Duodenal mucosa (tissue), 2 donors: Measurements from ENCODE around the gene HDAC9.

ENCODE experiments used
- H3K27ac ChIP-seq: one replicate; pipeline ENCODE4 v1.7.0; 2013; ENCODE audit warnings: low read depth, low read length
- H3K27me3 ChIP-seq, 2 donors: one replicate each; pipeline ENCODE4 v1.7.0; 2013; ENCODE audit warnings: low read length in 2 of 2, control low read depth in 1 of 2; ENCODE audit not compliant: insufficient read depth in 2 of 2, control insufficient read depth in 1 of 2
- H3K36me3 ChIP-seq, 2 donors: one replicate each; pipeline ENCODE4 v1.7.0; 2013; ENCODE audit warnings: low read length in 2 of 2, control low read depth in 1 of 2; ENCODE audit not compliant: insufficient read depth in 2 of 2, control insufficient read depth in 1 of 2
- H3K4me1 ChIP-seq, 2 donors: one replicate each; pipeline ENCODE4 v1.7.0; 2013; ENCODE audit warnings: low read length in 2 of 2, control low read depth in 1 of 2; ENCODE audit not compliant: insufficient read depth in 2 of 2, control insufficient read depth in 1 of 2
- H3K4me3 ChIP-seq, 2 donors: one replicate each; pipeline ENCODE4 v1.7.0; 2013; ENCODE audit warnings: low read length in 2 of 2, low read depth in 1 of 2
- H3K9ac ChIP-seq, 2 donors: one replicate each; pipeline ENCODE4 v1.7.0; 2013; ENCODE audit warnings: low read length in 2 of 2, low read depth in 1 of 2
- H3K9me3 ChIP-seq, 2 donors: one replicate each; pipeline ENCODE4 v1.7.0; 2013; ENCODE audit warnings: low read length in 2 of 2, control low read depth in 1 of 2; ENCODE audit not compliant: control insufficient read depth in 1 of 2

Gene HDAC9

GRCh38 chr7:18648849-18649758 lies 153.6 kb downstream of the HDAC9 start:
- Histone ChIP-seq H3K27me3 (no peaks in the 10 kb centered on the region), H3K36me3 (peaks cover 0 to 3% of the 10 kb centered on the region in 2 donors), H3K9ac (no peak overlapping the region), H3K27ac (no peak overlapping the region), H3K9me3 (no peaks in the 10 kb centered on the region), H3K4me3 (no peak overlapping the region), H3K4me1 (no peaks in the 10 kb centered on the region)

- no peaks in the 10 kb centered on the region for H3K27me3 ChIP-seq
- H3K9ac ChIP-seq, result no peak overlapping the region
- H3K9me3 ChIP-seq, result no peaks in the 10 kb centered on the region
- H3K4me1 ChIP-seq, result no peaks in the 10 kb centered on the region
- H3K36me3 ChIP-seq, result no peaks in the 10 kb centered on the region
- no peak overlapping the region for H3K27ac ChIP-seq
- no peak overlapping the region for H3K4me3 ChIP-seq
These were observed 158.0 kb downstream of the HDAC9 start for GRCh38 chr7:18653381-18654155.

GRCh38 chr7:18654709-18655108 lies 159.2 kb downstream of the HDAC9 start:
- no peak overlapping the region for H3K27ac ChIP-seq
- H3K4me3 ChIP-seq, result no peak overlapping the region
- no peaks in the 10 kb centered on the region for H3K27me3 ChIP-seq
- no peaks in the 10 kb centered on the region for H3K4me1 ChIP-seq
- H3K9ac ChIP-seq, result no peak overlapping the region
- H3K36me3 ChIP-seq, result no peaks in the 10 kb centered on the region
- H3K9me3 ChIP-seq, result no peaks in the 10 kb centered on the region

DNA sequence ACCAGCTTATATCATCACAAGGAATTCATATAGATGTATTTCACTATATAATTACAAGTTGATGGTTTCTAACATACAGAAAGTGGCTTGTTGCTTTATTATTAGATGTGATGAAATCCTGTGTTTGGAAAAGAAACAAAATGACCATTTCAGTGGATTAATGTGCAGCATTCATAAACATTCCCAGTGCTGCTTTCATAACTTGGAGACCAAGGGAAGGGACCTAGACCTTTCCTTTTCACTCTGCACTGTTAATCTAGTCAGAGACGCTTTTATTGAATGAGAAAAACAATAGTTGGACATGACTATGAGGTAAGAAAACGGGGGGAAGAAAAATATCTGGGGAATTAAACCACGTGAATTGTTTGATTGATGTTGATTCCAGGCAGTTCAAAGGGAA lies 160.0 kb downstream of the HDAC9 start:
- Histone ChIP-seq H3K9me3 (no peaks in the 10 kb centered on the region), H3K4me1 (no peaks in the 10 kb centered on the region), H3K27me3 (no peaks in the 10 kb centered on the region), H3K36me3 (no peaks in the 10 kb centered on the region), H3K27ac (no peak overlapping the region), H3K4me3 (no peak overlapping the region), H3K9ac (no peak overlapping the region)

GRCh38 chr7:18655912-18656311 lies 160.4 kb downstream of the HDAC9 start:
- no peak overlapping the region for H3K4me3 ChIP-seq
- no peaks in the 10 kb centered on the region for H3K27me3 ChIP-seq
- no peak overlapping the region for H3K27ac ChIP-seq
- no peaks in the 10 kb centered on the region for H3K4me1 ChIP-seq
- H3K9me3 ChIP-seq, result no peaks in the 10 kb centered on the region
- no peak overlapping the region for H3K9ac ChIP-seq
- no peaks in the 10 kb centered on the region for H3K36me3 ChIP-seq

GRCh38 chr7:18656362-18656761 lies 160.8 kb downstream of the HDAC9 start:
- Histone ChIP-seq H3K9ac (no peak overlapping the region), H3K27ac (no peak overlapping the region), H3K4me3 (no peak overlapping the region), H3K27me3 (no peaks in the 10 kb centered on the region), H3K36me3 (no peaks in the 10 kb centered on the region), H3K4me1 (no peaks in the 10 kb centered on the region), H3K9me3 (no peaks in the 10 kb centered on the region)

DNA sequence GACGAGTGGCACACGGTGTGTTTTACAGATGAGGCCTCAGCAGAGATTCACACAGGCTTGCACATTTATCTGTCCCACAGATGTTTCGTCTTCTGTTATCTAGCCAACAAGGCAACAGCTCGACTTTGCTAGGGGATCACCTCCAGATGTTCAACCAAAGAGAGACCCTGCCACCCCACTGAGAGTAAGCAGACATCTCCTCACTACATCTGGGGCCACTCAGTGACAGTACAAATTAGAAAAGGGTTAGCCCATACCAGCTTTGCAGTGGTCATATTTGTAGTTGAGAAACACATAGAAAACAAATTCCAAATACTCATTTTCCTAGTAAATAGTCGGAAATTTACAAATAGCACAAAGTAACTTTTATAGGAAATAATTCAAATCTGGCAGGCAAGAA lies 164.2 kb downstream of the HDAC9 start:
- no peaks in the 10 kb centered on the region for H3K9me3 ChIP-seq
- no peak overlapping the region for H3K9ac ChIP-seq
- H3K4me3 ChIP-seq, result no peak overlapping the region
- H3K4me1 ChIP-seq, result no peaks in the 10 kb centered on the region
- H3K36me3 ChIP-seq, result no peaks in the 10 kb centered on the region
- no peak overlapping the region for H3K27ac ChIP-seq
- H3K27me3 ChIP-seq, result no peaks in the 10 kb centered on the region

GRCh38 chr7:18663321-18663720 lies 167.8 kb downstream of the HDAC9 start:
- no peaks in the 10 kb centered on the region for H3K27me3 ChIP-seq
- no peak overlapping the region for H3K27ac ChIP-seq
- H3K9me3 ChIP-seq, result no peaks in the 10 kb centered on the region
- H3K36me3 ChIP-seq, result no peaks in the 10 kb centered on the region
- H3K9ac ChIP-seq, result no peak overlapping the region
- H3K4me3 ChIP-seq, result no peak overlapping the region
- H3K4me1 ChIP-seq, result no peaks in the 10 kb centered on the region

DNA sequence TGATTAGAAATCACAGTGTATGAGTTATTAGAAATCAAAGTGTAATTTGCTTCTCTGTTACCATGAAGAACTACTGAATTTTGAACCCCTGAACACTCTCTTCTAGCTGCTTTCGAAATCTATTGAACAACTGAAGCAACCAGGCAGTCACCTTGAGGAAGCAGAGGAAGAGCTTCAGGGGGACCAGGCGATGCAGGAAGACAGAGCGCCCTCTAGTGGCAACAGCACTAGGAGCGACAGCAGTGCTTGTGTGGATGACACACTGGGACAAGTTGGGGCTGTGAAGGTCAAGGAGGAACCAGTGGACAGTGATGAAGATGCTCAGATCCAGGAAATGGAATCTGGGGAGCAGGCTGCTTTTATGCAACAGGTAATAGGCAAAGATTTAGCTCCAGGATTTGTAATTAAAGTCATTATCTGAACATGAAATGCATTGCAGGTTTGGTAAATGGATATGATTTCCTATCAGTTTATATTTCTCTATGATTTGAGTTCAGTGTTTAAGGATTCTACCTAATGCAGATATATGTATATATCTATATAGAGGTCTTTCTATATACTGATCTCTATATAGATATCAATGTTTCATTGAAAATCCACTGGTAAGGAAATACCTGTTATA lies 170.7 kb downstream of the HDAC9 start:
- H3K9me3 ChIP-seq, result no peaks in the 10 kb centered on the region
- no peaks in the 10 kb centered on the region for H3K27me3 ChIP-seq
- H3K4me1 ChIP-seq, result no peaks in the 10 kb centered on the region
- no peak overlapping the region for H3K27ac ChIP-seq
- H3K9ac ChIP-seq, result no peak overlapping the region
- H3K4me3 ChIP-seq, result no peak overlapping the region
- no peaks in the 10 kb centered on the region for H3K36me3 ChIP-seq

DNA sequence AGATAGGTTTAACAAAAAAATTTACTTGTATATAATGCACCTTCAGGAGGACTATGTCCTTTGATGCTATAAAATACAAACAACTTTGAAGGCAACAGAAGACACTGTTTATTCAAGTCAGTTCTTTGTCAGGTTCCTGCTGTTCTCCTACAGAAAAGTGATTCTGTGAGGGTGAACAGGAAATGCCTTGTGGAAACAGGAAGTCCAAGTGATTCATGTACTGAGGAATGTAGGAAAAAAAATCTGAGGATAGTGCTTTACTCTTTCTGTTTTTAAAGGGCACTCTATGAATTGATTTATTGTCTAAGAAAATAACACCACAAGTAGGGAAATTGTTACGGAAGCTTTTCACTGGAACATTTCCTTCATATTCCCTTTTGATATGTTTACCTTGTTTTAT lies 171.9 kb downstream of the HDAC9 start:
- Histone ChIP-seq H3K27ac (no peak overlapping the region), H3K36me3 (no peaks in the 10 kb centered on the region), H3K27me3 (no peaks in the 10 kb centered on the region), H3K4me3 (no peak overlapping the region), H3K9me3 (no peaks in the 10 kb centered on the region), H3K9ac (no peak overlapping the region), H3K4me1 (no peaks in the 10 kb centered on the region)
